ENCODE measurements around the gene LRRC31.

LRRC31 gene

DNA sequence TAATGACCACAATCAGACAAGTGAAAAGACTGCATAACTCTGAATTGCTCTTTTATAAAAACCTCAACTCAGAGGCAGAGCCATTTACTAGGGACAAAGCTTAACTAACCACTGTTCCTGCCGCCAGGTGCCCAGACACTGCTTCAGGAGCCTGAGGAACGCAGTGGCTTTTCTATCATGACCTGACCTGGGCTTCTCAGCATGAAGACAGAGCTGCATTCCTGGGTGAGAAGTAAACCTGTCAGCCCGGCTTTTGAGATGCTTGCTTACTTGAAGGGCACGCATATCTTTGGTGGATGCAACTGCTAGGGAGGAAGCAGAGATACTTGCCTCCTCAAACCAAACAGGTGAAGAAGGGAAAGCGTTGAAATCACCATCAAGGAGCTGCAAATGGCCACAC lies 7.9 kb downstream of the LRRC31 start:
- no peak for DNase-seq

DNA sequence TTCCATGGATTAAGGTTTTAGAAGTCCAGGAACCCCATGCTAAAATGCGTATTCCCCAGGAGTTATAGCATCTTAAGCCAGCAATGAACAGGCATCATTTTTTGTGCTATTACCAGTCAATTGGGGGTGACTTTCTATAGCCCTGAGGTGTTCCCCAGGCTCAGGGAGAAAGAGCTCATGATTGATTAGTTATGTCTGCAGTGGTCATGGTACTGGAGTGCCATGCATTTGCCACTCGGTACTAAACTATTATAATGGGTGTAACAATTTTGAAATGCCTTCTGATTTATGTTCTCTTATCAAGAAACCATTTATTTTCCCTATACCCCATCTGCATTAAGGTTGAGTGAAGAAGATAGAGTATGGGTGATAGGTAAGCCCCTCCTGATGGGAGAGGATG lies 11.9 kb downstream of the LRRC31 start:
- no peak for DNase-seq

DNA sequence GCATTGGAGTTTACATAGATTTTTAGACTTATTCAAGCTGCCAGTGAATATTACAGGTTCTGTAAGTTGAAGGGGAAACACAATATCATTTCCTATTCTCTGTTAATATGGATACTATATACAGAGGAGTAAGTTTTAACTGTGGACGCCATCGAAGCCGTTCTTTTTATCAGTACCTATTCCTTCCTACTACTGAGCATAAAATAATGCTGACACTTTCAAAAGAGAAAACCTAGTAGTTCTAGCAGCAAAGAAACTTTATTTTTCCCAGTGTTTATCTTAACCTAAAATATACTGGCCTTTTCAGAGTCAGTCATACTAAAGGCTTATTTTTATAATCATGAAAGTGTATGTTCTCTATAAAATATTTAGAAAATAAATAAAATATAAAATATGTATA lies 14.2 kb downstream of the LRRC31 start:
- DNase-seq = no peak

DNA sequence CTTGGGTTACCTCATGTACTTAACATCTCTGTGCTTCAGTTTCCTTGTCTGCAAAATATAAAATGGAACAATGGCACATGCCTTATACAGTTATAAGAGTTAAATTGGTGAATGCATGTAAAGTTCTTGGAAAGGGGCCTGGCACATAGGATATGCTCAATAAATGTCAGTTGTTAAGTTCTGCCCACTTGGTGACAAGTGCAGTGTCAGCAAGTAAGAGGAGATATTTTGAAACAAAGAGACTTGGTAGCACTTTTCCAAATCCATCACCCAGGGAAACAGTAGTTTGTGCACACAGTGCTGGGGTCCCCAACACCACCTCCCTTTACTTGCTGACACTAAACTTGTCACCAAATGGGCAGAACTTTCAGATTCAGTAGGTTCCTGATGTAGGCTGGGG lies 19.1 kb downstream of the LRRC31 start:
- DNase-seq = no peak

DNA sequence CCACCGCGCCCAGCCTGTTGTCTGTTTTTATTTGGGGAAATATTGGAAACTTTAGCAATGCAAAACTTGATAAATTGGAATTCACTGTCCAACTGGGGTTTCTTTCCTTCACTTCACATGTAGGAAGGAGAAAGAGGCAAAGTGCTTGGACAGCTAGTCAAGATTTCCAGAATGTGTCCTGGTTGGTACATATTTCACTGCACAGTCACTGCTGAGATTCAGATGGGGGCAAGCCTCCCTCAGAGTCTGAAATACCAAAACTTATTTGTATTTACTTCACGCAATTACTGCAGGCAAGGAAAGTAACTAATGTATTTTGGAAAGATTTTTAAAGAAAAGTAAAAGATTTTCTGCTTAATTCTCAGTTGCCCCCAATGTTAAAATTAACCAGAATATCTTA lies 21.0 kb downstream of the LRRC31 start:
- no peak for DNase-seq

DNA sequence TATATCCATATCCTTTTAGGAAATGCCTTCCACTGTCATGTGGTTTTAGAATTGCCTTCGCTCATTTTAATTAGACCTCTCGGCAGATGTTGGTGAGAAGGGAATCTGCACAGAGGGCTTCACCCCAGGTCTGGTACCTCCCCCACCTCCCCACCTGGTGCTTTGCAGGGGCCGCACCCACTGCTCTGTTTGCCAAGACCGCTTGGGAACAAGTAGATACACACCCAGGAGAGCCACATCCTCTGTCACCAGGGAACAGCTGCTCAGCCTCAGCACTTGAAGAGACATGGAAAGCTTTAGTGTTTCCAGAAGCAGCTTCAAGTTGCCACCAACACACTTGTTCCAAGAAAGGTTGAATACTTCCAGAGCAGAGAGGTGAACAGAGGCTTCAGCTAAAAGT lies 21.8 kb downstream of the LRRC31 start:
- DNase-seq = no peak

DNA sequence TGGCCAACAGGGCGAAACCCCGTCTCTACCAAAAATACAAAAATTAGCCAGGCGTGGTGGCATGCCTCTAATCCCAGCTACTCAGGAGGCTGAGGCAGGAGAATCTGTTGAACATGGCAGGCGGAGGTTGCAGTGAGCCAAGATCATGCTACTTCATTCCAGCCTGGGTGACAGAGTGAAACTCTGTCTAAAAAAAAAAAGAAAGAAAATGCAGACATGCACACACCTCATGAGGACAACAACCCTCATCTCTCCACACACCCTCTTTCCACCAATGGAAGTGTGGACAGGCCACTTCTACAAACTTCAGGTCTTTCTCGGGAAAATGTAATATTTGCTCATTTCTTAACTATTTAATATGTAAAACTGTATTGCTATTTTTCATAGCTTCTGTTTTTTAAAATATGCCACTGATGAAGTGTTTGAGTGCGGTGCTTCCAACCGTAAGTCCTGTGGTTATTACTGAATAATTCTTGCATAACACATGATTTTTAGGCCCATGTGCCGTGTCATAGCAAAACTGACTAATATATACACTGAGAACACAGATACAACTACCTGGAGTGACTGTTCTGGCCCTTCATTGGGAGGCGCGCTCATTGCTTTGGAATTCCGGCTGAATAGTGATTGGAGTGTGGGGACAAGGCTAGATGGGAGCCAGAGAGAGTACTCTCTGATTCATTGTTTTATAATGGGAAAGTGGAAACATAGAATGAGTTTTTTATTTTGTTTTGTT lies 23.1 kb downstream of the LRRC31 start:
- DNase-seq = no peak

DNA sequence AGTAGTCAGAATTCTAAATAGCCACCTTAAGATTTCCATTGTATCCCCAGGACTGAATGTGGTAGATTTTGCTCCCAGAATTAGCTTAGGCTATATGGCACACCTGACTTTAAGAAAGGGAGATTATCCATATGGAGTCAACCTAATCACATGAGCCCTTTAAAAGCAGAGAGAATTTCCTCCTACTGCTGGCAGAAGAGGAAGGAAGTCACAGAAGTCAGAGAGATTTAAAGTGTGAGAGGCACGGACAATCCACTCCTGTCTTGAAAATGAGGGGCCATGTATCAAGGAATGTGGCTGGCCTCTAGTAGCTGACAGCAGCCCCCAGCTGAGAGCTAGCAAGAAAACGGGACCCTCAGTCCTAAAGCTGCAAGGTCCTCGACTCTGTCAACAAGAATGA lies 26.8 kb downstream of the LRRC31 start:
- DNase-seq = no peak

DNA sequence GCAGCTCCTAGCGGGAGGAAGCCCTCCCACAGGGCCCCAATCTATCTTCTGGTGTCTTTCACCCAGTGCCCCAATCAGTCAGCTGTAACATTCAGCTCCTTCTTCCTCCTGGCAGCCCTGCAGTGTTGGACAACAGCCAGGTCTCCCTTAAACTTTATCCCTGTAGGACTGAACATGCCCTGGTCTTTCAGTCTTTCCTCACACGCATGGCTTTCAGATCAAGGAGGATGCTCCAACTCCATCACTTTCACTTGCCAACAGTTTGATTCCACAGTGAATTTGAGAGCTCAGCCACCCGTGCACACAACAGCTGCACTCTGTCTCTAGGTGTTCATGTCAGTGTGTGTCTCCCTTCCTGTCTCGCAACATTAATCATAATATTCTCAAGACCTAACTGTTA lies 28.6 kb downstream of the LRRC31 start:
- no peak for DNase-seq

DNA sequence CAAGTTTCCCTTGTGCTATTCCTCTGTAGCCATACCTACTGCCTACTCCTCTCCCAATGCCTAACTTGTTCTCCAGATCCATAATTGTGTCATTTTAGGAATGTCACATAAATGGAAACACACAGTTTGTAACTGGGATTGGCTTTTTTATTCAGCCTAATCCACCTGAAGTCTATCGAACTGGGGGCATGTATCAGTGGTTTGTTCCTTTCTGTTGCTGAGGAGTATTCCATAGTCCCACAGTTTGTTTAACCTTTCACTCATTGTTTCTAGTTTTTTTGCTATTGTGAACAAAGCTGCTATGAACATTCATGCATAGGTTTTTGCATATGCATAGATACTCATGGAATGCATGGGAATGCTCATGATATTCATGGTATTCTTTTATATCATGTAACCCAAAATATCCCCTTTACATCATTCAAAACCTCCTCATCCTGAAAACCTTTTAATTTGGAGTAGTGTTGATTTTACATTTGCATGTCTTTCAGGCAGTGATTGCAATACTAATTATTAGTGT lies 31.2 kb downstream of the LRRC31 start:
- no peak for DNase-seq

DNA sequence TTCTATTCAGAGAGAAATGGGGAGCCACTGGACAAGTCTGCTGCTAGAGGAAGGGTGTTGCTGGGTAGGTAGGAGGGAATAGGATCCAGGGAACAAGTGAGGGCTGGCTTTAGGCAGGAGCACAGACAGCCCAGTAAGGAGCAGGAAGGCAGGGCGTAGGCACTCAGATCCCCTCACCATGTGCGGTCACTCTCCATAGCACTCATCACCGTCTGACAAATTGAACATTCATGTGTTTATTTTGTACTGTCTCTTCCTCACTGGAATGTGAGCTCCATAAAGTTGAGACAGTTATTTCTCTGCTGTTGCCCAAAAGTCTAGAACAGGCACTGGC lies 32.8 kb downstream of the LRRC31 start:
- DNase-seq = no peak

DNA sequence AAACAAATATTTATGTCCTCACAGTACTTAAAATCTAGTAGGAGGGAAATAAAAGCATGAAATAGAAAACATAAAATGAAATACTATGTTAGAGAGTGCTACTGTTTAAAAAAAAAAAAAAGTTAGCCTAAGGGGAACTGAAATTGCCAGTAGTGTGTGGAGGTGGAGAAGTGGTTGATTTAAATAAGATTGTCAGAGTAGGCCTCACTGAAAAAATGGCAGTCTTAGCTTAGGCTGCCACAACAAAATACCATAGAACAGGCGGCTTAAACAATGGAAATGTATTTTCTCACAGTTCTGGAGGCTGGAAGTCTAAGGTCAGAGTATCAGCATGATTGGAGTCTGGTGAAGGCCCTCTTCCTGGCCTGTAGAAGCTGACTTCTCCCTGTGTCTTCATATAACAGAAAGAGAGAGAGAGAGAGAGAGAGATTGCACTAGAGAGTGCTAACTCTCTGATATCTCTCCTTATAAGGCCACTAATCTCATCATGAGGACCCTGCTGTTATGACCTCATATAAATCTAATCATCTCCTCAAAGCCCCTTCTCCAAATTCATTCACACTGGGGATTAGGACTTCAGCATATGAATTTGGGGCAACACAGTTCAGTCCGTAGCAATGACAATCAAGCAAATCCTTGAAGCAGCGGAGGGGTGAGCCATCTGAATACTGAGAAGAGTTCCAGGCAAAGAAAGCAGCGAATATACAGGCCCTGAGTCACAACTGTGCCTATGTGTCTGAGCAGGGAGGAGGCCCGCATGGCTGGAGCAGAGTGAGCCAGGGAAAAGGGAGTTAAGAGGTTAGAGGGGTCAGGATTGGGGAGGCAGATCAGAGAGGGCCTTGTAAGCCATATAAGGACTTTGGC lies 33.4 kb downstream of the LRRC31 start:
- DNase-seq = no peak

DNA sequence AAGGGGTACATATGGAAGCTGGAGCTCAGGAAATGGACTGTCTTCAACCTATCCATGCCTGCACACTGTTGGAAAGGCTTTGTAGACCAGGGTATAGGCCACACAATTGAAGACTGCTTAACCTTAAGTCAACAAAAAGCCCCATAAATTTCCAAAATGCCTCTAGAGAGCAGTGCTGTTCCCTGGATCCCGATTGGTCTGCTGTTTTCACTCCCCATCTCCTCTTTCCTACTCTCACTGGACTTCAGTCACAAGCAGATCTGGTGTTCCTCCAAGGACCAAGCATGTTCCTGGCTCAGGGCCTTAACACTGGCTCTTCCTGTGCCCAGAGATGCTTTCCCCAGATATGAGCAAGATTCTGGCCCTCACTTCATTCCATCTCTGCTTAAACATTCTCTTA lies 34.2 kb downstream of the LRRC31 start:
- DNase-seq = no peak

DNA sequence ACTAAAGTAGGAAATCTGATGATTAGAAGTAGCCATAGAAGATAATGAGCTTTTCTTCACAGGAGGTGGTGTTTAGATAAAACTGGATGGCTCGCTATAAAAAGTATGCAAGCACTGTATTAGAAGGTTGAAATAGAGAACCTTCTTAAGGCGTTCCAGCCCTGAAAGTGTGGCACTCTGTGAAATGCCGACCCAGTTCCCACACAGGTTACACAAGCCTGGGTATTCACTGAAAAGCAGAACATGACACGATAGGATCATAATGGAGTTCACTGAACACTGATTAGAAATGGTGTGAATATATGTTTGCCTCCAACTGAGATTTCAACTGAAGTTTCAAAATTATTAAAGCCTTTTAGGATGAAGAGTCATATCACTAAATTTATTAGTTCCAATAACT lies 42.0 kb downstream of the LRRC31 start:
- no peak for DNase-seq

DNA sequence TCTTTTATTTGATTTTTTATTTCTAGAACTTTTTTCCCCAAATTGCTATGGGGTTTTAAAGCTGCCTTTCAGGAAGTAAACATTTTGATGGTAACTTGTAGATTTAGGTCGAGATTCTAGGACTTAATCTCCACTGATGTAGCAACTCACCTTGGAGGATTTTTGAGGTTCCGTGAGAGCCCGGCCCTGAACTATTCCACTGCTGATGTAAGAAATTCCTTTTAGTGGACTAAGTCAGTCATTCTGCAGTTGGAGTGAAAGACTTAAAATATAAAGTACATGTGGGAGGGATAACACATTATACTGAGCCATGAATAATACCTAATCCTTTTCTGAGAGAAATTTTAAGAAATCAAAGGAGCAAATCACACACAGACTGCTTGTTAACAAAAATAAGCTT lies 44.4 kb downstream of the LRRC31 start:
- DNase-seq = no peak

DNA sequence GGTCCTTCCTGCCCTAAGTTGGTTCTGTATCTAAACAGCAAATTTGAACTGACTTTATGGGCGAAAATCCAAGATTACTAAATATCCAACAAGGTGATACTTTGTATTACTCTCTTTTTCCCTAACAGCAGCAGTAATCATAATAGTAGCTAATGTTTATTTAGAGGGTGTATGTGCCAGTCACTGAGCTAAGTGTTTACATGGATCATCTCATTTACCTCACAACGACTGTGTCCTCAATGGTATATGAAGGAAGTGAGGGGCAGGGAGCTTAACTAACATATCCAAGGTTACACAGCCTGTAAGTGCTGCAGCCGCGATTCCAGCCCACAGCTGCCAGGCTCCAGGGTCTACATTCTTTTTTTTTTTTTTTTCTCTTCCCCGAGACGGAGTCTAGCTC lies 46.8 kb downstream of the LRRC31 start:
- DNase-seq = no peak

DNA sequence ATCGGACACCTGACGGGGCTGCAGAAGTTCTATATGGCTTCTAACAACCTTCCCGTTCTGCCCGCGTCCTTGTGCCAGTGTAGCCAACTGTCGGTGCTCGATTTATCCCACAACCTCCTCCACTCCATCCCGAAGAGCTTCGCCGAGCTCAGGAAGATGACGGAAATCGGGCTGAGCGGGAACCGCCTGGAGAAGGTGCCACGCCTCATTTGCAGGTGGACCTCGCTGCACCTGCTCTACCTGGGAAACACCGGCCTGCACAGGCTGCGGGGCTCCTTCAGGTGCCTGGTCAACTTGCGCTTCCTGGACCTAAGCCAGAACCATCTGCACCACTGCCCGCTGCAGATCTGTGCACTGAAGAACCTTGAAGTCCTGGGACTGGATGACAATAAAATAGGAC lies 47.2 kb downstream of the LRRC31 start:
- no peak for DNase-seq

DNA sequence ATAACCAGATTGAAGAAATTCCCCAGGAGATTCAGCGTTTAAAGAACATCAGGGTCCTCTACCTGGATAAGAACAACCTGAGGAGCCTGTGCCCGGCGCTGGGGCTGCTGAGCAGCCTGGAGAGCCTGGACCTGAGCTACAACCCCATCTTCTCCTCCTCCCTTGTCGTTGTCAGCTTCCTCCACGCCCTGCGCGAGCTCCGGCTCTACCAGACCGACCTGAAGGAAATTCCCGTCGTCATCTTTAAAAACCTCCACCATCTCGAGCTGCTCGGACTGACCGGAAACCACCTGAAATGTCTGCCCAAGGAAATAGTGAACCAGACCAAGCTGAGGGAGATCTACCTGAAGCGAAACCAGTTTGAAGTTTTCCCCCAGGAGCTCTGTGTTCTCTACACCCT lies 47.6 kb downstream of the LRRC31 start:
- DNase-seq = no peak

DNA sequence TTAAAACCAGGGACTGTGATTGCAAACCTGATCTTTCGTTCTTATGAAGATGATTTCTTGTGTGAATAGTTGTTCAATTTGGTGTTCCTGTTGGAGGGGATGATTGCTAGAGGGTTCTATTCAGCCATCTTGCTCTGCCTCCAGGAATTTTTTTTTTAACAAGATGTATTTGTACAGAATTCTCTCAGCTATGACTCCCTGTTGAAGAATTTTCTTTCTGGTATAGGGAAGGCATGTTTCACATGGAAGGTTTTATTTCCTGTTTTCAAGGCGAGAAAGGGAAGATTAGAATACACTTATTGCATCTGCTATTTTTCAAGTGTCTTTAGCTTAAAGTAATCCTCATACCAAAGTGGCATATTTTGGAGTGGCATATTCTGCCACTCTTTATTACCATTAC lies 51.4 kb downstream of the LRRC31 start:
- DNase-seq = no peak

DNA sequence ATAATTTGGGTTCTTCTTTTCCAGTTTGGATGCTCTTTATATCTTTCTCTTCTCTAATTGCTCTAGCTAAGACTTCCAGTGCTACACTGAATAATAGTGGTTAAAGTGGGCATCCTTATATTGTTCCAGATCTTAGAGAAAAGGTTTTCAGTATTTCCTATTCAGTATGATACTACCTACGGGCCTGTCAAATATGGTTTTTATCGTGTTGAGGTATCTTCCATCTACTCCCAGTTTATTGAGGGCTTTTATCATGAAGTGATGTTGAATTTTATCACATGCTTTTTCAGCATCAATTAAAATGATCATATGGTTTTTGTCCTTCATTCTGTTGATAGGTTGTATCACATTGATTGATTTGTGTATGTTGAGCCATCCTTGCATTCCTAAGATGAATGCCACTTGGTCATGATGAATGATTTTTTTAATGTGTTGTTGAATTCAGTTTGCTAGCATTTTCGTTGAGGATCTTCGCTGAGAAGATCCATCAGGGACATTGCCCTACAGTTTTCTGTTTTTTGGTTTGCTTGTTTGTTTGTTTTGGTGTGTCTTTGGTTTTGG lies 54.1 kb downstream of the LRRC31 start:
- no peak for DNase-seq

DNA sequence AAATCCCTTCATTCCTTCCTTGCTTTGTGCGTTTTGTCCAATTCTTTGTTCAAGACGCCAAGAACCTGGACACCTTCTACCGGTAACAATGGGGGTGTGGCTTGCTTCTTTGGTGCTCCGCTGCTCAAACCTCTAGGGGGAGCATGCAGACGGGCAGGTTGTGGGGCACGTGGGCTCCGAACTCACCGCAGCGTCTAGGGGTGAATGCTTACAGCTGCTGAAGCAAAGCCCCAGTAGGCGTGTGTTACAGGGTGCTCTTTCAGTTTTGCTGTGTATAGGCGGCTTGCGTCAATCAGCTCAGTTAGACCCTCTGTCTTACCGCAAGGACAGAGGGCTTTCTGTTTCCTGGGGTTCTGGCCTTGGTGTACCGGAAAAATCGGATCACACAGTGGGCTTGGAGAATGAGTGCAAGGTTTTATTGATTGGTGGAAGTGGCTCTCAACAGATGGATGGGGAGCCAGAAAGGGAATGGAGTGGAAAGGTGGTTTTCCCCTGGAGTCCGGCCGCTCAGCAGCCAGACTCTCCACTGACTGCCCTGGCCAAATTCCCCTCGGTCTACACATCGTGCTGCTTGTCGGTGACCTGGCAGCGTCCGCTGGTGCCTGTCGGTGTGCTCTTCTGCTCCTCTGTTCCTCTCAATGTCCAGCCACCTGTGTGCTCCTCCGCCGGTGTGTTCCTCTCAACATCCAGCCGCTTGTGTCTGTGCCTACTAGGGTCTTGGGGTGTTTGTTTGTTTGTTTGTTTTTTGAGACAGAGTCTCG lies 55.8 kb downstream of the LRRC31 start:
- peak; percentile 36 for DNase-seq

DNA sequence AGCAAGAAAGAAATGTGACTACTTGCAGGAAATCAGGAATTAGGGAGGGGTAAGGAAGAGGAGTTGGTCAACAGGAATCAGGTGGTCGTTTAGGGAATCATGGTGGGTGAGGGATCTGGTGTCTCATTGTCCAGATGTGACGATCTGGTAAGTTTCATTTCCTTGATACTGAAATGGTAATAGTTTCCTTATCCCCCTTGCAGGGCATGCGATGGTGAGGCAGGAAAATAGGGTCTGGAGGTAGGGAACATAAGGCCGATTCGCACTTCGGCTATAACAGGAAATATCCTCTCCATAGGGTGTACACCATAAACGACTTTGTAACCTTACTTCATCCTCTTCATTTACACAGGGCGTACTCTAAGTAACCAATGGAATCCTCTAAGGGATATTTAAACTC lies 56.5 kb downstream of the LRRC31 start:
- no peak for DNase-seq
